Left lung (tissue), 10 donors: ENCODE results near the gene ELOVL2. TPM values are rescaled to one million over a fixed set of nuclear protein-coding genes. Genes with fewer than 3 reads are reported as not detected.

ENCODE experiments used
- ATAC-seq: fragments of 200-7000 bp; cut with Tn5 transposase; one replicate; pipeline ENCODE4 v1.9.1; 2020; ENCODE audit warnings: moderate library complexity
- DNase-seq, 4 donors: peaks; one replicate each; pipeline ENCODE4 v3.0.0-alpha.2; 2013 to 2020
- H3K27ac ChIP-seq, 2 donors: fragments of 200-600 bp; sonication (generic) in 1 of 2; one replicate each; pipeline versions ENCODE4 v1.5.0 to v1.8.0; 2020 to 2021
- H3K27me3 ChIP-seq, 2 donors: fragments of 200-600 bp; sonication (generic) in 1 of 2; one replicate each; pipeline versions ENCODE4 v1.5.0 to v1.8.0; 2020 to 2021
- H3K36me3 ChIP-seq, 2 donors: fragments of 200-600 bp; sonication (generic) in 1 of 2; one replicate each; pipeline versions ENCODE4 v1.5.0 to v1.8.0; 2020 to 2021
- H3K4me1 ChIP-seq, 2 donors: fragments of 200-600 bp; one replicate each; pipeline ENCODE4 v1.8.0; 2021
- H3K4me3 ChIP-seq, 2 donors: fragments of 200-600 bp; sonication (generic) in 1 of 2; one replicate each; pipeline versions ENCODE4 v1.5.0 to v1.8.0; 2020 to 2021; ENCODE audit warnings: mild to moderate bottlenecking in 1 of 2
- H3K9me3 ChIP-seq, 2 donors: fragments of 200-600 bp; sonication (generic) in 1 of 2; one replicate each; pipeline versions ENCODE4 v1.5.0 to v1.8.0; 2020 to 2021
- CTCF ChIP-seq, 2 donors: fragments of 200-600 bp; sonication (generic) in 1 of 2; IDR thresholded peaks; one replicate each; pipeline versions ENCODE4 v1.5.0 to v1.8.0; 2021; ENCODE audit warnings: antibody characterized with exemption in 2 of 2
- intact Hi-C, 2 donors: fragments of 100-400 bp; cut with DNase I; formaldehyde crosslinking; loops; one replicate each; pipeline versions ENCODE4 v1.11.2 to v1.14.2; 2022
- polyA plus RNA-seq, 6 donors: library from polyadenylated mRNA; unstranded; fragments of 120-200 nt; gene quantifications; one replicate each; pipeline ENCODE4 v1.2.1, GENCODE V29; 2013; ENCODE audit not compliant: insufficient read length in 6 of 6
- total RNA-seq, 2 donors: library from RNA; stranded (reverse); fragmentation: NEBNext Ultra II Directional; extraction: Animal tissue kit (Norgen Biotek cat#: 25700); gene quantifications; one replicate each; pipeline ENCODE4 v1.2.1, GENCODE V29; 2021
- donor health status: DM: no; HTN: yes; CAD: no.
- donor health status: DM: no; HTN: no; CAD: no.

Gene ELOVL2
- total and polyA plus RNA-seq, 8 donors: 0.09 to 6.5 (median 4.2) TPM

GRCh38 chr6:11085758-11086435 is 41.8 kb upstream of the ELOVL2 start:
- Histone ChIP-seq H3K27me3 (no peaks in the 10 kb centered on the region), H3K4me1 (no peaks in the 10 kb centered on the region), H3K9me3 (no peaks in the 10 kb centered on the region), H3K4me3 (no peak overlapping the region), H3K27ac (no peak overlapping the region), H3K36me3 (no peaks in the 10 kb centered on the region)
- DNase-seq (no peak), ATAC-seq (no peak)
- no peak for TF ChIP-seq CTCF (IDR thresholded peaks at IDR 0.05)
- intact Hi-C loops: no loop called here

GRCh38 chr6:11083956-11084355 is 39.9 kb upstream of the ELOVL2 start:
- intact Hi-C loops: no loop called here
- DNase-seq (no peak), ATAC-seq (no peak)
- Histone ChIP-seq H3K4me1 (no peaks in the 10 kb centered on the region), H3K36me3 (no peaks in the 10 kb centered on the region), H3K27me3 (no peaks in the 10 kb centered on the region), H3K27ac (no peak overlapping the region), H3K4me3 (no peak overlapping the region), H3K9me3 (no peaks in the 10 kb centered on the region)
- TF ChIP-seq CTCF (IDR thresholded peaks at IDR 0.05): no peak

- DNase-seq: no peak
- Histone ChIP-seq H3K27ac (no peak overlapping the region), H3K27me3 (no peaks in the 10 kb centered on the region), H3K36me3 (no peaks in the 10 kb centered on the region), H3K9me3 (no peaks in the 10 kb centered on the region), H3K4me3 (no peak overlapping the region), H3K4me1 (no peaks in the 10 kb centered on the region)
- no peak for ATAC-seq
- no peak for TF ChIP-seq CTCF (IDR thresholded peaks at IDR 0.05)
- intact Hi-C loops: no loop called here
Observed at GRCh38 chr6:11083491-11083890, 39.4 kb upstream of the ELOVL2 start.

GRCh38 chr6:11080296-11080695 is 36.2 kb upstream of the ELOVL2 start:
- no peak overlapping the region for H3K4me3 ChIP-seq
- no peaks in the 10 kb centered on the region for H3K36me3 ChIP-seq
- no peaks in the 10 kb centered on the region for H3K9me3 ChIP-seq
- TF ChIP-seq CTCF (IDR thresholded peaks at IDR 0.05): no peak
- H3K27ac ChIP-seq: no peak overlapping the region
- H3K4me1 ChIP-seq: no peaks in the 10 kb centered on the region
- intact Hi-C loops: no loop called here
- DNase-seq (no peak), ATAC-seq (no peak)
- no peaks in the 10 kb centered on the region for H3K27me3 ChIP-seq

- no peak for DNase-seq
- no peaks in the 10 kb centered on the region for H3K27me3 ChIP-seq
- H3K36me3 ChIP-seq: no peaks in the 10 kb centered on the region
- no peaks in the 10 kb centered on the region for H3K4me1 ChIP-seq
- TF ChIP-seq CTCF (IDR thresholded peaks at IDR 0.05): no peak
- intact Hi-C loops: no loop called here
- H3K9me3 ChIP-seq: no peaks in the 10 kb centered on the region
- no peak for ATAC-seq
- H3K4me3 ChIP-seq: no peak overlapping the region
- no peak overlapping the region for H3K27ac ChIP-seq
Observed at GRCh38 chr6:11078266-11078665, 34.2 kb upstream of the ELOVL2 start.
